SK-N-SH (cell line): ENCODE results near the gene NTM. TPM values are rescaled to one million over a fixed set of nuclear protein-coding genes. Genes with fewer than 3 reads are reported as not detected.

Experiments
- CTCF ChIA-PET: fragments of 300-600, 350-600 bp; formaldehyde crosslinking; extraction: SDS; loops from one replicate; lab custom pipeline; 2021; lab: Yijun Ruan, JAX
- POLR2A ChIA-PET: fragments of 350-600 bp; sonication (Branson Sonifier 250); formaldehyde crosslinking; extraction: SDS; loops from one replicate; lab custom pipeline; 2020; ENCODE audit warnings: antibody characterized with exemption, inconsistent platforms; lab: Yijun Ruan, JAX
- DNase-seq: peaks from one replicate; pipeline ENCODE4 v3.0.0; 2012
- H2AFZ ChIP-seq: fragments of 200-600 bp; sonication (generic); 2 replicates; pipeline ENCODE4 v1.8.1; 2016; ENCODE audit warnings: antibody characterized with exemption, mild to moderate bottlenecking, low read depth
- H3F3A ChIP-seq: fragments of 200-600 bp; sonication (generic); replicated peaks from 2 replicates; pipeline ENCODE3; 2016; ENCODE audit warnings: antibody characterized with exemption, mild to moderate bottlenecking; ENCODE audit not compliant: insufficient read depth
- H3K27ac ChIP-seq, 2 experiments: fragments of 200-500 bp in 1 of 2; fragments of 200-600 bp in 1 of 2; sonication (Bioruptor generic) in 1 of 2; sonication (generic), shearing (Covaris generic) in 1 of 2; 2 replicates each; pipeline versions ENCODE4 v1.5.1 to v1.6.1; 2014 to 2016; ENCODE audit warnings: low read depth in 2 of 2, inconsistent platforms in 1 of 2, low read length in 1 of 2, mild to moderate bottlenecking in 1 of 2, mixed read lengths in 1 of 2
- H3K27me3 ChIP-seq: fragments of 200-600 bp; sonication (generic), shearing (Covaris generic); 2 replicates; pipeline ENCODE4 v1.6.1; 2016; ENCODE audit warnings: mixed run types; ENCODE audit not compliant: insufficient read depth
- H3K36me3 ChIP-seq, 2 experiments: fragments of 200-500 bp in 1 of 2; fragments of 200-600 bp in 1 of 2; sonication (Bioruptor generic) in 1 of 2; sonication (generic) in 1 of 2; replicated peaks in 1 of 2; 2 replicates each; pipeline versions ENCODE3 to v1.5.1; 2014 to 2016; ENCODE audit warnings: low read length in 1 of 2, mild to moderate bottlenecking in 1 of 2; ENCODE audit not compliant: insufficient read depth in 2 of 2, control insufficient read depth in 1 of 2
- H3K4me1 ChIP-seq, 2 experiments: fragments of 200-500 bp in 1 of 2; fragments of 200-600 bp in 1 of 2; sonication (Bioruptor generic) in 1 of 2; sonication (generic), shearing (Covaris generic) in 1 of 2; 2 replicates each; pipeline versions ENCODE4 v1.5.1 to v1.6.1; 2014 to 2016; ENCODE audit warnings: low read depth in 1 of 2, low read length in 1 of 2, mixed run types in 1 of 2; ENCODE audit not compliant: insufficient read depth in 2 of 2, control insufficient read depth in 1 of 2
- H3K4me2 ChIP-seq: fragments of 200-600 bp; sonication (generic), shearing (Covaris generic); 2 replicates; pipeline ENCODE4 v1.6.1; 2017; ENCODE audit warnings: mixed run types
- H3K4me3 ChIP-seq, 2 experiments: fragments of 200-500 bp in 1 of 2; fragments of 200-600 bp in 1 of 2; sonication (Bioruptor generic) in 1 of 2; sonication (generic), shearing (Covaris generic) in 1 of 2; 2 replicates each; pipeline versions ENCODE4 v1.5.1 to v1.8.1; 2014 to 2016; ENCODE audit warnings: low read depth in 2 of 2, inconsistent platforms in 1 of 2, low read length in 1 of 2, mild to moderate bottlenecking in 1 of 2, mixed read lengths in 1 of 2, moderate library complexity in 1 of 2
- H3K79me2 ChIP-seq: fragments of 200-600 bp; sonication (generic); 2 replicates; pipeline ENCODE4 v1.8.1; 2017; ENCODE audit warnings: mild to moderate bottlenecking; ENCODE audit not compliant: insufficient read depth
- H3K9ac ChIP-seq: fragments of 200-600 bp; sonication (generic); 2 replicates; pipeline ENCODE4 v1.6.1; 2017; ENCODE audit warnings: mixed run types
- H3K9me2 ChIP-seq: fragments of 200-600 bp; sonication (generic); 2 replicates; pipeline ENCODE4 v1.6.1; 2017; ENCODE audit warnings: mixed run types
- H3K9me3 ChIP-seq: fragments of 200-600 bp; sonication (generic); 2 replicates; pipeline ENCODE4 v1.6.1; 2017; ENCODE audit warnings: mixed run types, mild to moderate bottlenecking, moderate library complexity
- H4K20me1 ChIP-seq: fragments of 200-600 bp; sonication (generic); 2 replicates; pipeline ENCODE4 v1.6.1; 2017; ENCODE audit warnings: mild to moderate bottlenecking, mixed run types; ENCODE audit not compliant: insufficient read depth
- EZH2phosphoT487 ChIP-seq: fragments of 200-600 bp; sonication (generic); IDR thresholded peaks from 2 replicates; pipeline ENCODE4 v1.6.1; 2017; ENCODE audit warnings: low read depth, mixed run types, mild to moderate bottlenecking, antibody characterized with exemption, moderate library complexity, borderline replicate concordance
- FOXJ3 ChIP-seq: sonication (generic); formaldehyde crosslinking; IDR thresholded peaks from 2 replicates; pipeline ENCODE4 v1.5.1; 2020; ENCODE audit warnings: mild to moderate bottlenecking, missing genetic modification reagents
- GABPA ChIP-seq: IDR thresholded peaks from 2 replicates; pipeline ENCODE4 v1.4.0; 2012; ENCODE audit warnings: low read depth, mild to moderate bottlenecking
- MAX ChIP-seq: IDR thresholded peaks from 2 replicates; pipeline ENCODE4 v1.4.0; 2012; ENCODE audit warnings: low read depth
- MEF2A ChIP-seq: IDR thresholded peaks from 2 replicates; pipeline ENCODE4 v1.4.0; 2012; ENCODE audit warnings: low read depth, borderline replicate concordance
- NFIC ChIP-seq: IDR thresholded peaks from 2 replicates; pipeline ENCODE4 v1.4.0; 2012; ENCODE audit warnings: borderline replicate concordance
- NRF1 ChIP-seq: IDR thresholded peaks from 2 replicates; pipeline ENCODE4 v1.6.1; 2012; ENCODE audit warnings: low read depth, mild to moderate bottlenecking, low read length
- POLR2AphosphoS5 ChIP-seq: IDR thresholded peaks from 2 replicates; pipeline ENCODE4 v1.6.1; 2012; ENCODE audit warnings: low read depth, low read length
- RAD21 ChIP-seq: IDR thresholded peaks from 2 replicates; pipeline ENCODE4 v1.6.1; 2012; ENCODE audit warnings: mild to moderate bottlenecking, low read length
- RCOR1 ChIP-seq: fragments of 150-350 bp; IDR thresholded peaks from 2 replicates; pipeline ENCODE4 v1.6.1; 2017; ENCODE audit warnings: antibody characterized with exemption, low read length
- RFX5 ChIP-seq: IDR thresholded peaks from 2 replicates; pipeline ENCODE4 v1.6.1; 2012; ENCODE audit warnings: mild to moderate bottlenecking, improper control_type of control experiment, low read length
- TCF12 ChIP-seq: IDR thresholded peaks from 2 replicates; pipeline ENCODE4 v1.4.0; 2012
- TEAD4 ChIP-seq: IDR thresholded peaks from 2 replicates; pipeline ENCODE4 v1.4.0; 2012; ENCODE audit warnings: mild to moderate bottlenecking, borderline replicate concordance; ENCODE audit not compliant: insufficient read depth
- YY1 ChIP-seq: IDR thresholded peaks from 2 replicates; pipeline ENCODE4 v1.4.0; 2012; ENCODE audit warnings: low read depth, mild to moderate bottlenecking
- ZBTB33 ChIP-seq: IDR thresholded peaks from 2 replicates; pipeline ENCODE4 v1.4.0; 2012; ENCODE audit warnings: low read depth, borderline replicate concordance
- WGBS: methylation state at CpG from one replicate; pipeline ENCODE4 v1.1.6; 2017; ENCODE audit warnings: low lambda C conversion rate; 5-methylcytosine and 5-hydroxymethylcytosine counted together
- polyA plus RNA-seq, 3 experiments: library from polyadenylated mRNA; depleted of rRNA; stranded (reverse); fragments of >200 nt; gene quantifications; 2 replicates each; pipeline ENCODE4 v1.2.3, GENCODE V29; 2012
- TF ChIP-seq, protein P1 (sequence below): fragments of 150-350 bp; IDR thresholded peaks from 2 replicates; pipeline ENCODE4 v1.6.1; 2017; ENCODE audit warnings: antibody characterized with exemption, low read length, low read depth, borderline replicate concordance

The NTM gene
- polyA plus RNA-seq, 1 of the 3 experiments (the other 2 are of a cell fraction) = 20.0 TPM

- TF ChIP-seq RAD21 = no peak
- POLR2A ChIA-PET = no interaction called here
- no peaks in the 10 kb centered on the region for H3K79me2 ChIP-seq
- H3K9ac ChIP-seq = no peak overlapping the region
- DNase-seq = peak; percentile 9
- H2AFZ ChIP-seq = no peak overlapping the region
- 38% methylated on average over 15 of the region's 24 CpGs for WGBS
- H3F3A ChIP-seq = no peaks in the 10 kb centered on the region
- H3K4me1 ChIP-seq = no peaks in the 10 kb centered on the region
- no peak overlapping the region for H3K4me3 ChIP-seq
- H3K9me2 ChIP-seq = no peaks in the 10 kb centered on the region
- no peak overlapping the region for H3K27ac ChIP-seq
- H3K27me3 ChIP-seq = no peaks in the 10 kb centered on the region
- H3K36me3 ChIP-seq = no peaks in the 10 kb centered on the region
- H3K4me2 ChIP-seq = no peak overlapping the region
- CTCF ChIA-PET = interaction anchor here (1.5 kb wide), 1 partner anchor 89 kb away, joined by 9 read pairs; no protein-coding TSS in a partner anchor
- no peaks in the 10 kb centered on the region for H3K9me3 ChIP-seq
- H4K20me1 ChIP-seq = no peaks in the 10 kb centered on the region
Observed at GRCh38 chr11:131584785-131585592, 214.6 kb downstream of the NTM start.

GRCh38 chr11:131588057-131588456 lies 217.6 kb downstream of the NTM start:
- ChIA-PET CTCF (no interaction called here), POLR2A (no interaction called here)
- Histone ChIP-seq H3K27ac (no peak overlapping the region), H3K9ac (no peak overlapping the region), H3K4me3 (no peak overlapping the region), H2AFZ (no peak overlapping the region), H3K4me2 (no peak overlapping the region), H3K79me2 (no peaks in the 10 kb centered on the region), H3K4me1 (no peaks in the 10 kb centered on the region), H3K9me2 (no peaks in the 10 kb centered on the region), H3K9me3 (no peaks in the 10 kb centered on the region), H3K27me3 (no peaks in the 10 kb centered on the region), H3K36me3 (no peaks in the 10 kb centered on the region), H4K20me1 (no peaks in the 10 kb centered on the region), H3F3A (no peaks in the 10 kb centered on the region)
- 12% methylated on average over 3 of the region's 3 CpGs for whole genome bisulfite sequencing
- TF ChIP-seq TEAD4 (no peak), ZBTB33 (no peak), EZH2phosphoT487 (no peak), RCOR1 (no peak)
- DNase-seq = no peak

DNA sequence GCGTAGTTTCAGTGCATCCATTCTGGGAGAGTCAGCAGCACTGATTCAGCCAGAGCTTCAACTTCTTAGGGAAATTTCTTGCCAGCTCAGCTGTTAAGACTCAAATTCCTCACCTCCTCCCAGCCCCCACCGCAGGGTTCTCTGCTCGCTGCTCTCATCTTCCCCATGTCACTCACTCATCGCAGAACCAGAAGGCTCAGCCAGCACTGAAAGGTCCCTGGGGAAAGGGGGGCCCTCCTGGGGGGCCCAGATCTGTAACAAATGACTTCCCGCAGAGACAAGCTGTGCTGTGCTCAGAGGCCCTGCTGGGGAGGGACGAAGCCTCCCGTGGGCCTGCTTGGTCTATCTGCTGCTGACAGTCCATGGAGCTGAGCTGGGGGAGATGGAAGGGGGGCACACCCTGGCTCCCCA lies 220.6 kb downstream of the NTM start:
- no peaks in the 10 kb centered on the region for H3K79me2 ChIP-seq
- DNase-seq = no peak
- H4K20me1 ChIP-seq = no peaks in the 10 kb centered on the region
- no peaks in the 10 kb centered on the region for H3K27me3 ChIP-seq
- H3K4me3 ChIP-seq = no peak overlapping the region
- no peaks in the 10 kb centered on the region for H3K9me2 ChIP-seq
- no peaks in the 10 kb centered on the region for H3K9me3 ChIP-seq
- no peak overlapping the region for H3K27ac ChIP-seq
- no peak overlapping the region for H3K4me2 ChIP-seq
- H3K4me1 ChIP-seq = no peaks in the 10 kb centered on the region
- ChIA-PET CTCF (interaction anchor here (1.5 kb wide), 1 partner anchor 11 kb away, joined by 5 read pairs; no protein-coding TSS in a partner anchor), POLR2A (no interaction called here)
- no peaks in the 10 kb centered on the region for H3F3A ChIP-seq
- 54% methylated on average over 5 of the region's 7 CpGs for WGBS
- H3K36me3 ChIP-seq = no peaks in the 10 kb centered on the region
- H2AFZ ChIP-seq = no peak overlapping the region
- no peak overlapping the region for H3K9ac ChIP-seq
- TF ChIP-seq GABPA (no peak), FOXJ3 (no peak), RCOR1 (no peak), NFIC (no peak), ZBTB33 (no peak), MAX (no peak), POLR2AphosphoS5 (no peak), TEAD4 (no peak), MEF2A (no peak), YY1 (no peak), NRF1 (no peak), TCF12 (no peak), RFX5 (no peak)
- TF ChIP-seq, protein P1, sequence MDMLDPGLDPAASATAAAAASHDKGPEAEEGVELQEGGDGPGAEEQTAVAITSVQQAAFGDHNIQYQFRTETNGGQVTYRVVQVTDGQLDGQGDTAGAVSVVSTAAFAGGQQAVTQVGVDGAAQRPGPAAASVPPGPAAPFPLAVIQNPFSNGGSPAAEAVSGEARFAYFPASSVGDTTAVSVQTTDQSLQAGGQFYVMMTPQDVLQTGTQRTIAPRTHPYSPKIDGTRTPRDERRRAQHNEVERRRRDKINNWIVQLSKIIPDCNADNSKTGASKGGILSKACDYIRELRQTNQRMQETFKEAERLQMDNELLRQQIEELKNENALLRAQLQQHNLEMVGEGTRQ = no peak
